ENCODE data around the gene BRD9. TPM values are rescaled to one million over a fixed set of nuclear protein-coding genes. Genes with fewer than 3 reads are reported as not detected.

BRD9 gene
- total and polyA plus RNA-seq, 9 of the 15 experiments (the other 6 are each of a cell fraction or from before 2014, with no cell fraction given) = 2.4 to 68.7 (median 44.9) TPM

- TF ChIP-seq NKRF (IDR thresholded peaks at IDR 0.05; ENCODE audit: borderline replicate concordance) (peak; percentile 76; the same call in 1 of the 2 replicates), TEAD4 (IDR thresholded peaks at IDR 0.05; ENCODE audit: low read length) (no peak), TEAD4 (CRISPR knock-in tag; IDR thresholded peaks at IDR 0.05; ENCODE audit: borderline replicate concordance) (0 out of 2 replicates have a peak, but pooled peaks have one; percentile 48), SMAD2 (IDR thresholded peaks at IDR 0.05; ENCODE audit: low read depth, low read length) (no peak), CXXC5 (CRISPR knock-in tag; IDR thresholded peaks at IDR 0.05) (peak; percentile 96), EGR1 (conservative IDR thresholded peaks at IDR 0.05) (peak; percentile 62), TBL1XR1 (IDR thresholded peaks at IDR 0.05; ENCODE audit: low read length in 2 of 2) (peak in 1 of 2 experiments; percentile 24; a peak in 1 of 4 replicates), KLF1 (tag; IDR thresholded peaks at IDR 0.05) (peak; percentile 97), PCBP1 (IDR thresholded peaks at IDR 0.05; ENCODE audit: low read depth, low read length, poor library complexity, severe bottlenecking) (peak; percentile 54), MNT (conservative IDR thresholded peaks at IDR 0.05) (peak; percentile 70 to 93), YY1 (IDR thresholded peaks at IDR 0.05; ENCODE audit: borderline replicate concordance in 1 of 3, control insufficient read depth in 1 of 3, extremely low read depth in 1 of 3, insufficient read depth in 3 of 3, insufficient read length in 1 of 3, insufficient replicate concordance in 2 of 3, low read depth in 1 of 3, low read length in 2 of 3) (peak in 2 of 3 experiments; percentile 60 to 76), POLR2A (conservative IDR thresholded peaks at IDR 0.05) (peak; percentile 72), THAP12 (CRISPR knock-in tag; IDR thresholded peaks at IDR 0.05) (peak; percentile 54; the same call in 1 of the 2 replicates), PHF21A (IDR thresholded peaks at IDR 0.05; ENCODE audit: borderline replicate concordance, low read depth) (no peak), SIRT6 (IDR thresholded peaks at IDR 0.05; ENCODE audit: low read depth, low read length) (no peak), ELF4 (CRISPR knock-in tag; IDR thresholded peaks at IDR 0.05) (0 out of 2 replicates have a peak, but pooled peaks have one; percentile 30), ATF6 (CRISPR knock-in tag; IDR thresholded peaks at IDR 0.05) (0 out of 2 replicates have a peak, but pooled peaks have one; percentile 78), OTX1 (CRISPR knock-in tag; IDR thresholded peaks at IDR 0.05) (peak; percentile 41; the same call in 1 of the 2 replicates), ILF3 (IDR thresholded peaks at IDR 0.05; ENCODE audit: borderline replicate concordance) (0 out of 2 replicates have a peak, but pooled peaks have one; percentile 74)
Measured at GRCh38 chr5:892394-893136, at the start of gene BRD9, which contains the start of gene TRIP13 (continued).

All from K562 (cell line).